Measurements from ENCODE around the gene SDSL.

DNA sequence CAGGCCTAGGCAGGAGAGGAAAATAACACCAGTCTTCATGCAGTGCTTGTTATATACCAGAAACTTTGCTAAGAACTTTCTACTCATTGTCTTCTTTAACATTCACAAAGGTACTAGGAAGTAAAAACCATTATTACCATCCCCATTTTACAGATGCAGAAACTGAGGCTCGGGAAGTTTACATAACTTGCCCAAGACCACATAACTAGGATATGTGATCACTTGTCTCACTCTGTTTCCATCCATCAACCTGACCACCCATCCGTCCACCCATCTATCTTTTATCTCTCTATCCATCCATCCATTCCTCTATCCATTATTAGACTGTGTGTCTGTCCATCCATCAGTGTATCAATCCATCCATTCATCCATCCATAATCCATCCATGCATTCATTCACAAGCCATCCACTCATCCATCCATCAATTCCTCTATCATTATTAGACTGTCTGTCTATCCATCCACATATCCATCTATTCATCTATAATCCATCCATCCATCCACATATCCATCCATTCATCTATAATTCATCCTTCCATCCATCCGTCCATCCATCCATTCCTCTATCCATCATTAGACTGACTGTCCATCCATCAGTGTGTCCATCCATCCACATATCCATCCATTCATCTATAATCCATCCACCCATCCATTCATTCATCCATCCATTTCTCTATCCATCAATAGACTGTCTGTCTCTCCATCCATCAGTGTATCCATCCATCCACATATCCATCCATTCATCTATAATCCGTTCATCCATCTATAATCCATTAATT, 16.5 kb downstream of the SDSL start:
- TF ChIP-seq CTCF (conservative IDR thresholded peaks at IDR 0.05 in 1 of 2, IDR thresholded peaks at IDR 0.05 in 1 of 2; ENCODE audit: extremely low read depth in 1 of 2, insufficient read depth in 1 of 2, low read depth in 1 of 2, low read length in 2 of 2) (no peak), EZH2 (IDR thresholded peaks at IDR 0.05; ENCODE audit: borderline replicate concordance, low read length) (no peak)
